ENCODE measurements around the gene ZNF697. TPM values are rescaled to one million over a fixed set of nuclear protein-coding genes. Genes with fewer than 3 reads are reported as not detected.

The ZNF697 gene
- total RNA-seq, 2 donors from 2014 or later: 9.5 to 14.8 TPM

DNA sequence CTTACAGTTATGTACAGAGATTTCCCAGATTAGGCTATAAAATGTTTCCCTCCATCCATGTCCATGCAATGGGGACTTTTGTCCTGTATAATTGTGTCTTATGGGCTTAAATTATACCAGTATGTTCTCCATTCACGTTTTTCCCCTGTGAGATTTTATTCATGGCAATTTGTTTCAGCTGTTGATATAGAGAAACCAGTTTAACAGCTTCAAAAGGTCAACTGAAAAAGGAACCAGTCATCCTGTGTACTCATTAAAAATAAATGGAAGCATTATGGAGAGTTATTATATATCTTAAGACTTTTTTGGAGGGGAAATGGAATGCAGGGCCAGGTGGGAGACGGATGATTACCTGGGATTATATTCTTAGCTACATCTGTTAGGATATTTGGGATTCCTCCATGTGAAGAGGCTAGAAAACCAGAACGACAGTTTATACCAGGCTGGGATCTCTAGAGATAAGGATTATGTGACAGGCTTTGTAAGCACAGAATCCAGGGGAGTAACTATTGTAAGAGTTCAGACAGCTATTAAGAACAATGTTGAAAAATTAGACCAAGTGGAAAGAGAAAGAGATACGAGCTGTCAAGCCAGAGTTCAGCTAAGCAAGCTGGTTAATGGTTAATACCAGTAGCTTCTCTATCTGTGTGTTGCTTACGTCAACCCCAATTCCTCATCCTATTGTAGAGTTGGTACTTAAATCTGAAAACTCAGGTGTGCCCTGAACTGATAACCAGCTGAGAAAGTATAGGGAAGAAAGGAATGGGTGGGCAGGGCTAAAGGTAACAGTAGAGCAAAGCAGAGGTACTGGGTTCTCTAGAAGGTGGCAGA, 12.4 kb upstream of the ZNF697 start:
- TF ChIP-seq, protein P1, sequence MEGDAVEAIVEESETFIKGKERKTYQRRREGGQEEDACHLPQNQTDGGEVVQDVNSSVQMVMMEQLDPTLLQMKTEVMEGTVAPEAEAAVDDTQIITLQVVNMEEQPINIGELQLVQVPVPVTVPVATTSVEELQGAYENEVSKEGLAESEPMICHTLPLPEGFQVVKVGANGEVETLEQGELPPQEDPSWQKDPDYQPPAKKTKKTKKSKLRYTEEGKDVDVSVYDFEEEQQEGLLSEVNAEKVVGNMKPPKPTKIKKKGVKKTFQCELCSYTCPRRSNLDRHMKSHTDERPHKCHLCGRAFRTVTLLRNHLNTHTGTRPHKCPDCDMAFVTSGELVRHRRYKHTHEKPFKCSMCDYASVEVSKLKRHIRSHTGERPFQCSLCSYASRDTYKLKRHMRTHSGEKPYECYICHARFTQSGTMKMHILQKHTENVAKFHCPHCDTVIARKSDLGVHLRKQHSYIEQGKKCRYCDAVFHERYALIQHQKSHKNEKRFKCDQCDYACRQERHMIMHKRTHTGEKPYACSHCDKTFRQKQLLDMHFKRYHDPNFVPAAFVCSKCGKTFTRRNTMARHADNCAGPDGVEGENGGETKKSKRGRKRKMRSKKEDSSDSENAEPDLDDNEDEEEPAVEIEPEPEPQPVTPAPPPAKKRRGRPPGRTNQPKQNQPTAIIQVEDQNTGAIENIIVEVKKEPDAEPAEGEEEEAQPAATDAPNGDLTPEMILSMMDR (IDR thresholded peaks at IDR 0.05): no peak
- no peaks in the 10 kb centered on the region for H3K36me3 ChIP-seq
- peaks cover 0 to 5% of the 10 kb centered on the region in 2 donors for H3K4me1 ChIP-seq
- H3K9me3 ChIP-seq: no peaks in the 10 kb centered on the region
- H3K27ac ChIP-seq: no peak overlapping the region
- H3K27me3 ChIP-seq: no peaks in the 10 kb centered on the region
- DNase-seq (ENCODE audit: low spot score): no peak
- no peak overlapping the region for H3K4me3 ChIP-seq

DNA sequence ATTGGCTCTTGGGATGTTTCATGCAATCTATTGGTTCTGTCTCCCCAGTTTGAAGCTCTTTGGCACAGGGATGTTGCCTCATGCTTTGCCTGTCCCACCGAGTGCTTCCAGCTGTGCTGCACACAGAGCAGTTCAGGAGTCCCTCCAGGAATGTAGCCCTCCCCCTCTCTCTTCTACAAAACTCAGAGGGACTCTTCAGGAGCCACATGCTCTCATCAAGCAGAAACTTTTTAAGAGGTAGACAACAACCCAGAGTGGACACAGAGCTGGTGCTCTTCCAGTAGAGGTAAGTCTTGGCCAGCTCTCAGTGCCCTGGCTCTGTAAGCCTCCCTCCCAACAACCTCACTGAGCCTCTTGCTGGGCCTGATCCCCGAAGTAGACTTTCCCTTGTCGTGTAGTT, 11.6 kb upstream of the ZNF697 start:
- no peaks in the 10 kb centered on the region for H3K9me3 ChIP-seq
- H3K27me3 ChIP-seq: no peaks in the 10 kb centered on the region
- peaks cover 0 to 9% of the 10 kb centered on the region in 2 donors for H3K4me1 ChIP-seq
- no peak for DNase-seq (ENCODE audit: low spot score)
- no peaks in the 10 kb centered on the region for H3K36me3 ChIP-seq
- TF ChIP-seq, protein P1 (IDR thresholded peaks at IDR 0.05): no peak
- no peak overlapping the region for H3K27ac ChIP-seq
- H3K4me3 ChIP-seq: no peak overlapping the region

DNA sequence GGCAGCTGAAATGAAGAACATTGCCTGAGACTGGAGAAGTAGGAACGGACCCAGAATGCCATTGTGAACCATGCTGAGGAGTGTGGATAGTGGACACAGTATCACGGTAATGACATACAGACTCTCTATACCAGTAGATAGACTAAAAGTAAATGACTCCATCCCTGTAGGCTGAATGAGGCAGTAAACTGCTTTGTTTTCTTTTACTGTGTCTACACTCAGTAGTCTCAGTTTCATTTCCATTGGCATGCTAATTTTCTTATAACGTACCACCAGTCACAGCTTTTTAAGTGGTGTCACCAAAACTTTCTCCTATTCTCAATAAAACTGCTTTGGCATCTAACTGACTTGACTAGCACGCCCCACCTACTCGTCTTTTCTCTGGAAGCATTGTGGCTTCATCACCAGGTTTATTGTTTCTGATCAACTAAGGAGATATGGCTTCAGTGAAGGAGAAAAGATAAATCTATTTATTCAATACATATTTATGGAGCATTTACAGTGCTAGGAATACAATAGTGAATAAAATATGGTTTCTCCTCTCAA, 8.4 kb upstream of the ZNF697 start:
- TF ChIP-seq, protein P1 (IDR thresholded peaks at IDR 0.05): no peak
- no peak for DNase-seq (ENCODE audit: low spot score)
- Histone ChIP-seq H3K4me3 (no peak overlapping the region), H3K9me3 (no peaks in the 10 kb centered on the region), H3K36me3 (no peaks in the 10 kb centered on the region), H3K4me1 (peaks cover 0 to 10% of the 10 kb centered on the region in 2 donors), H3K27me3 (no peaks in the 10 kb centered on the region), H3K27ac (no peak overlapping the region)

DNA sequence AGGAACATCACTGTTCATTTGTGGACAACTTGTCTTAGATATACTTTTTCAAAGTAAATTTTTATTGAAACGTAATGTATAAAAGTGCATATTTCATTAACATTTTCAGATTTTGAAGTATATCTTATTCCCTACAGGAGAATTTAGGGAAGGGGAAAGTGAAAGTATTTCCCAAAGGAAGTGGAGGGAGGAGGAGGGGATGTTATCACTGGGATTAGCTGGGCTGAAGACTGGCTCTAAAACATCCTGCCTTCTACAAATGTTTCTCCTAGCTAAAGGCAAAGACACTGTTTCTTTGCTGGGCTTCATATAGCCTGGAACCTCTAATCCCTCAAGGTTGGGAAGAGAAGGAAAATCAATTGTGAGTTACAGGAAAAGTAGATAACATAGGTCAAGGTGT, 7.1 kb upstream of the ZNF697 start:
- no peaks in the 10 kb centered on the region for H3K9me3 ChIP-seq
- no peak overlapping the region for H3K27ac ChIP-seq
- no peak for DNase-seq (ENCODE audit: low spot score)
- peaks cover 0 to 10% of the 10 kb centered on the region in 2 donors for H3K4me1 ChIP-seq
- no peaks in the 10 kb centered on the region for H3K36me3 ChIP-seq
- H3K27me3 ChIP-seq: no peaks in the 10 kb centered on the region
- H3K4me3 ChIP-seq: no peak overlapping the region
- TF ChIP-seq, protein P1 (IDR thresholded peaks at IDR 0.05): no peak

DNA sequence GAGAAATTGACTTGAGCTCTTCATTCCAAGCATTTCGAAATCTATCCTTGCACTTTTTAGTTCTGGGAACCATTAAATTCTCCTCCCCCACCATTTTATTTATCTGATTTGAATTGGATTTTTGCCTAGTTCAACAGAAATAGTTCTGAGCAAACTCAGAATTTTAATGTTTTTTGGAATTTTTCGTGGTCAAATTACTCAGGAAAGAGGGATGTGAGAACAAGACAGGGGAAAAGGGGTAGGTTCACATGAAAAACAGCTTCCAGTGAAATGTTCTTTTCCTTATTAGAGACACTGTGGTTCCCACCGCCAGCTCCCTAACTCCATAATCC, 5.7 kb upstream of the ZNF697 start:
- TF ChIP-seq, protein P1 (IDR thresholded peaks at IDR 0.05): no peak
- Histone ChIP-seq H3K9me3 (no peaks in the 10 kb centered on the region), H3K27ac (peak overlapping the region in 1 of 2 donors; percentile 45), H3K36me3 (no peaks in the 10 kb centered on the region), H3K4me1 (peaks cover 0 to 8% of the 10 kb centered on the region in 2 donors), H3K27me3 (no peaks in the 10 kb centered on the region), H3K4me3 (no peak overlapping the region)
- no peak for DNase-seq (ENCODE audit: low spot score)
